Esophagus muscularis mucosa (tissue), 4 donors: Measurements from ENCODE around the gene PIGC. TPM values are rescaled to one million over a fixed set of nuclear protein-coding genes. Genes with fewer than 3 reads are reported as not detected.

Experiments
- DNase-seq: peaks from one replicate; pipeline ENCODE4 v3.0.0-alpha.2; 2017; ENCODE audit errors: extremely low spot score
- H3K27ac ChIP-seq, 4 donors: fragments of 200-600 bp; sonication (generic); replicated peaks in 1 of 4; 1 replicate in 3 of 4; 2 replicates in 1 of 4; pipeline ENCODE4 v1.5.1; 2016 to 2019; ENCODE audit warnings: mild to moderate bottlenecking in 1 of 4
- H3K27me3 ChIP-seq, 4 donors: fragments of 200-600 bp; sonication (generic); one replicate each; pipeline versions ENCODE4 v1.5.1 to v1.6.0; 2016 to 2019
- H3K36me3 ChIP-seq, 4 donors: fragments of 200-600 bp; sonication (generic); one replicate each; pipeline ENCODE4 v1.5.1; 2016 to 2019
- H3K4me1 ChIP-seq, 4 donors: fragments of 200-600 bp; sonication (generic); one replicate each; pipeline ENCODE4 v1.5.1; 2016 to 2019
- H3K4me3 ChIP-seq, 4 donors: fragments of 200-600 bp; sonication (generic); 1 replicate in 2 of 4; 2 replicates in 2 of 4; pipeline ENCODE4 v1.5.1; 2016 to 2019; ENCODE audit warnings: mild to moderate bottlenecking in 4 of 4, moderate library complexity in 1 of 4
- H3K9me3 ChIP-seq, 4 donors: fragments of 200-600 bp; sonication (generic); 1 replicate in 3 of 4; 2 replicates in 1 of 4; pipeline ENCODE4 v1.5.1; 2016 to 2019
- EP300 ChIP-seq: sonication (generic); formaldehyde crosslinking; IDR thresholded peaks from one replicate; pipeline ENCODE4 v1.6.1; 2017; ENCODE audit warnings: antibody characterized with exemption
- POLR2A ChIP-seq: fragments of 450-650 bp; IDR thresholded peaks from one replicate; pipeline ENCODE4 v1.6.1; 2017; ENCODE audit warnings: antibody characterized with exemption, moderate library complexity, mild to moderate bottlenecking, low read depth
- POLR2AphosphoS5 ChIP-seq, 2 donors: sonication (generic); formaldehyde crosslinking; IDR thresholded peaks; one replicate each; pipeline ENCODE4 v1.6.1; 2017; ENCODE audit warnings: antibody characterized with exemption in 2 of 2
- WGBS: methylation state at CpG from one replicate; pipeline ENCODE4 v1.1.5; 2018; 5-methylcytosine and 5-hydroxymethylcytosine counted together
- intact Hi-C: fragments of 100-400 bp; cut with DNase I; formaldehyde crosslinking; loops from one replicate; pipeline ENCODE4 v1.15.1; 2023
- total RNA-seq, 4 donors: library from RNA; depleted of rRNA; stranded (reverse); fragments of >200 nt; gene quantifications; one replicate each; pipeline versions ENCODE4 v1.1.0 to v1.2.1, GENCODE V29; 2016
- TF ChIP-seq, protein P1 (sequence below), 3 experiments: fragments of 200-600 bp in 2 of 3; fragments of 450-650 bp in 1 of 3; sonication (generic) in 2 of 3; IDR thresholded peaks; one replicate each; pipeline ENCODE4 v1.5.1; 2017 to 2019; ENCODE audit warnings: antibody characterized with exemption in 3 of 3, mild to moderate bottlenecking in 2 of 3, moderate library complexity in 1 of 3

PIGC gene
- total RNA-seq, 4 donors from 2014 or later: 18.9 to 25.7 (median 20.9) TPM

DNA sequence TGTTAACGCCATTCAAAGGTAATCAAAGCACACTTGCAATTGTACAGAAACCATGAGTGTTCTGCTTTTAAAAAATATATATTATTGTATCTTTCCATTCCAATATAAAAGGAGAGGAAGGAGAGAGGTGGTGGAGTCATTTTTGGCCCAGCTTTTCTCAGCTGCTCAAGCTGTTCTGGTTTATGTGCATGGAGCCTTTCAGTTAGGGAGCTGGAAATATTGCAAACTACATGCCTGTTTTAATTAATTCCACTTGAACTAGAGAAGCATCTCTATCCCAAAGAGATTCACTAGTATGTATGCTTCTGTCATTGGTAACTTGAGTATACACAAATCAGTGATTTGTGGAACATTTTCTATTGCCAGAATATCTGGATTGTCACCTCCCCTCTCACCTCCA lies 51.9 kb downstream of the PIGC start:
- peaks cover 3 to 61% (median 40%) of the 10 kb centered on the region in 4 donors for H3K4me1 ChIP-seq
- intact Hi-C loops: loop anchor here (10.0 kb wide), 1 partner anchor 67 kb away; no protein-coding TSS in a partner anchor

More for the DNA sequence above, 51.9 kb downstream of the PIGC start:
- WGBS: 98% methylated on average over 1 of the region's 1 CpG
- Histone ChIP-seq H3K36me3 (no peaks in the 10 kb centered on the region), H3K27me3 (no peaks in the 10 kb centered on the region), H3K4me3 (no peak overlapping the region), H3K9me3 (no peaks in the 10 kb centered on the region), H3K27ac (no peak overlapping the region)
- DNase-seq: no peak
- TF ChIP-seq, protein P1, sequence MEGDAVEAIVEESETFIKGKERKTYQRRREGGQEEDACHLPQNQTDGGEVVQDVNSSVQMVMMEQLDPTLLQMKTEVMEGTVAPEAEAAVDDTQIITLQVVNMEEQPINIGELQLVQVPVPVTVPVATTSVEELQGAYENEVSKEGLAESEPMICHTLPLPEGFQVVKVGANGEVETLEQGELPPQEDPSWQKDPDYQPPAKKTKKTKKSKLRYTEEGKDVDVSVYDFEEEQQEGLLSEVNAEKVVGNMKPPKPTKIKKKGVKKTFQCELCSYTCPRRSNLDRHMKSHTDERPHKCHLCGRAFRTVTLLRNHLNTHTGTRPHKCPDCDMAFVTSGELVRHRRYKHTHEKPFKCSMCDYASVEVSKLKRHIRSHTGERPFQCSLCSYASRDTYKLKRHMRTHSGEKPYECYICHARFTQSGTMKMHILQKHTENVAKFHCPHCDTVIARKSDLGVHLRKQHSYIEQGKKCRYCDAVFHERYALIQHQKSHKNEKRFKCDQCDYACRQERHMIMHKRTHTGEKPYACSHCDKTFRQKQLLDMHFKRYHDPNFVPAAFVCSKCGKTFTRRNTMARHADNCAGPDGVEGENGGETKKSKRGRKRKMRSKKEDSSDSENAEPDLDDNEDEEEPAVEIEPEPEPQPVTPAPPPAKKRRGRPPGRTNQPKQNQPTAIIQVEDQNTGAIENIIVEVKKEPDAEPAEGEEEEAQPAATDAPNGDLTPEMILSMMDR (IDR thresholded peaks at IDR 0.05): no peak
- no peak for TF ChIP-seq POLR2AphosphoS5 (IDR thresholded peaks at IDR 0.05)
- TF ChIP-seq EP300: no peak
- no peak for TF ChIP-seq POLR2A

Other genes with a start within 250 kb of the PIGC start
- gene C1orf105, start 23.4 kb downstream of the PIGC start, total RNA-seq: not detected
- 10 to 100 TPM; 21.1 to 31.6 (median 22.3) TPM for gene SUCO, start 89.1 kb upstream of the PIGC start, total RNA-seq
- gene FASLG, start 215.0 kb upstream of the PIGC start, total RNA-seq: under 1 TPM in 1 of 4 donors, not detected in 3; 0.33 TPM